Neural progenitor cell (in vitro differentiated cells): Measurements from ENCODE around the gene UNCX.
"Not testable (repeated sequence)": the region's sequence is repeated elsewhere in the genome, so short reads cannot be mapped to it uniquely, and the experiment has no call there.

ENCODE experiments used
- EZH2 ChIP-seq: fragments of 200-600 bp; sonication (generic); IDR thresholded peaks from 2 replicates; pipeline ENCODE4 v1.6.1; 2017; ENCODE audit warnings: antibody characterized with exemption, mild to moderate bottlenecking, moderate library complexity
- EZH2phosphoT487 ChIP-seq: fragments of 200-600 bp; sonication (generic); IDR thresholded peaks from 2 replicates; pipeline ENCODE4 v1.6.1; 2017; ENCODE audit warnings: antibody characterized with exemption
- TF ChIP-seq, protein P1 (sequence below): fragments of 200-600 bp; sonication (generic); IDR thresholded peaks from 2 replicates; pipeline ENCODE4 v1.5.1; 2017; ENCODE audit warnings: antibody characterized with exemption, mild to moderate bottlenecking

DNA sequence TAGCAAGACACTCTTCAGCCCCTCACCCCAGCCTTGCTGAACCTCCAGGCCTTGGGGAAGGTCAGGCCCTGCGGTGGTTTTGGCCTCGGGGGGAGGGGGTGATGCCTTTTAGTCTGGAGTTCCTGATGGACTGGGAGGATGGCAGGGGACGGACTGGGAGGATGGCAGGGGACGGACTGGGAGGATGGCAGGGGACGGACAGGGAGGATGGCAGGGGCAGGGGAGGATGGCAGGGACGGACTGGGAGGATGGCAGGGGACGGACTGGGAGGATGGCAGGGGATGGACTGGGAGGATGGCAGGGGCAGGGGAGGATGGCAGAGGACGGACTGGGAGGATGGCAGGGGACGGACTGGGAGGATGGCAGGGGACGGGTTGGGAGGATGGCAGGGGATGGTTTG, 28.4 kb downstream of the UNCX start:
- not testable (repeated sequence) for TF ChIP-seq EZH2, EZH2phosphoT487
- TF ChIP-seq, protein P1, sequence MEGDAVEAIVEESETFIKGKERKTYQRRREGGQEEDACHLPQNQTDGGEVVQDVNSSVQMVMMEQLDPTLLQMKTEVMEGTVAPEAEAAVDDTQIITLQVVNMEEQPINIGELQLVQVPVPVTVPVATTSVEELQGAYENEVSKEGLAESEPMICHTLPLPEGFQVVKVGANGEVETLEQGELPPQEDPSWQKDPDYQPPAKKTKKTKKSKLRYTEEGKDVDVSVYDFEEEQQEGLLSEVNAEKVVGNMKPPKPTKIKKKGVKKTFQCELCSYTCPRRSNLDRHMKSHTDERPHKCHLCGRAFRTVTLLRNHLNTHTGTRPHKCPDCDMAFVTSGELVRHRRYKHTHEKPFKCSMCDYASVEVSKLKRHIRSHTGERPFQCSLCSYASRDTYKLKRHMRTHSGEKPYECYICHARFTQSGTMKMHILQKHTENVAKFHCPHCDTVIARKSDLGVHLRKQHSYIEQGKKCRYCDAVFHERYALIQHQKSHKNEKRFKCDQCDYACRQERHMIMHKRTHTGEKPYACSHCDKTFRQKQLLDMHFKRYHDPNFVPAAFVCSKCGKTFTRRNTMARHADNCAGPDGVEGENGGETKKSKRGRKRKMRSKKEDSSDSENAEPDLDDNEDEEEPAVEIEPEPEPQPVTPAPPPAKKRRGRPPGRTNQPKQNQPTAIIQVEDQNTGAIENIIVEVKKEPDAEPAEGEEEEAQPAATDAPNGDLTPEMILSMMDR: not testable (repeated sequence)
